Measurements from ENCODE around the gene SPON1.

- TF ChIP-seq EZH2phosphoT487 (IDR thresholded peaks at IDR 0.05; ENCODE audit: insufficient read depth, low read depth) (no peak), EZH2 (IDR thresholded peaks at IDR 0.05; ENCODE audit: insufficient read depth, poor library complexity, severe bottlenecking) (no peak)
Measured at GRCh38 chr11:13972043-13972910, 9.8 kb downstream of the SPON1 start.

All from GM23248 (cell line).